Coronary artery (tissue), 2 donors: ENCODE data around the gene XAGE2.

Experiments
- DNase-seq: peaks from one replicate; pipeline ENCODE4 v3.0.0-alpha.2; 2017; ENCODE audit warnings: low spot score
- H3K27ac ChIP-seq, 2 donors: fragments of 200-600 bp; sonication (generic); one replicate each; pipeline ENCODE4 v1.5.1; 2016 to 2019
- H3K4me3 ChIP-seq: fragments of 200-600 bp; sonication (generic); 2 replicates; pipeline ENCODE4 v1.5.1; 2016; ENCODE audit warnings: mild to moderate bottlenecking, moderate library complexity
- TF ChIP-seq, protein P1 (sequence below): fragments of 200-600 bp; sonication (generic); IDR thresholded peaks from one replicate; pipeline ENCODE4 v1.5.1; 2019; ENCODE audit warnings: antibody characterized with exemption

XAGE2 gene

DNA sequence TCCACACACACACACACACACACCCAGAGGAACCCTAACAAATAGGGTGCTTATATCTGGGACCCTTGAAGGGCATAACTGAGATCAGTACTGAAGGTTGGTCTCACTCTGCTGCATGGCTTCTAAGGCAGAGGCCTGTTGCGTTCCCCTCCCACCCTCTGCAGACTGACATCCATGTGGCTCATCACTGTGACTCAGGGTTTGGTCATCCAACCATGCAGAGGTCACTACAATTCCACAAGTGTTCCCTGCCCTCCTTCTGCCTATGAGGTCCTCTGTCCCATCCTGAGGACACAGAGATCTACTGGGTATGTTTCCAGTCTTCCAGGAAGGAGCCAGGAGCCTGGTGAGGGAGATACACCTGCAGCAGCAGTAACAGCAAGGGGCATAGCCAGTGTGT lies 55.8 kb downstream of the XAGE2 start:
- TF ChIP-seq, protein P1, sequence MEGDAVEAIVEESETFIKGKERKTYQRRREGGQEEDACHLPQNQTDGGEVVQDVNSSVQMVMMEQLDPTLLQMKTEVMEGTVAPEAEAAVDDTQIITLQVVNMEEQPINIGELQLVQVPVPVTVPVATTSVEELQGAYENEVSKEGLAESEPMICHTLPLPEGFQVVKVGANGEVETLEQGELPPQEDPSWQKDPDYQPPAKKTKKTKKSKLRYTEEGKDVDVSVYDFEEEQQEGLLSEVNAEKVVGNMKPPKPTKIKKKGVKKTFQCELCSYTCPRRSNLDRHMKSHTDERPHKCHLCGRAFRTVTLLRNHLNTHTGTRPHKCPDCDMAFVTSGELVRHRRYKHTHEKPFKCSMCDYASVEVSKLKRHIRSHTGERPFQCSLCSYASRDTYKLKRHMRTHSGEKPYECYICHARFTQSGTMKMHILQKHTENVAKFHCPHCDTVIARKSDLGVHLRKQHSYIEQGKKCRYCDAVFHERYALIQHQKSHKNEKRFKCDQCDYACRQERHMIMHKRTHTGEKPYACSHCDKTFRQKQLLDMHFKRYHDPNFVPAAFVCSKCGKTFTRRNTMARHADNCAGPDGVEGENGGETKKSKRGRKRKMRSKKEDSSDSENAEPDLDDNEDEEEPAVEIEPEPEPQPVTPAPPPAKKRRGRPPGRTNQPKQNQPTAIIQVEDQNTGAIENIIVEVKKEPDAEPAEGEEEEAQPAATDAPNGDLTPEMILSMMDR, result no peak
- H3K27ac ChIP-seq, result no peak overlapping the region
- no peak overlapping the region for H3K4me3 ChIP-seq
- DNase-seq, result no peak
